ENCODE data around the gene POLR1A. TPM values are rescaled to one million over a fixed set of nuclear protein-coding genes. Genes with fewer than 3 reads are reported as not detected.

The POLR1A gene
- total and polyA plus RNA-seq, 2 of the 13 experiments (the other 11 are each of a cell fraction or from before 2014, with no cell fraction given), result 7.2 to 39.9 TPM

GRCh38 chr2:85995648-85996529, 109.8 kb downstream of the POLR1A start (continued):
- TF ChIP-seq SNAPC4 (CRISPR knock-in tag; IDR thresholded peaks at IDR 0.05), result no peak

DNA sequence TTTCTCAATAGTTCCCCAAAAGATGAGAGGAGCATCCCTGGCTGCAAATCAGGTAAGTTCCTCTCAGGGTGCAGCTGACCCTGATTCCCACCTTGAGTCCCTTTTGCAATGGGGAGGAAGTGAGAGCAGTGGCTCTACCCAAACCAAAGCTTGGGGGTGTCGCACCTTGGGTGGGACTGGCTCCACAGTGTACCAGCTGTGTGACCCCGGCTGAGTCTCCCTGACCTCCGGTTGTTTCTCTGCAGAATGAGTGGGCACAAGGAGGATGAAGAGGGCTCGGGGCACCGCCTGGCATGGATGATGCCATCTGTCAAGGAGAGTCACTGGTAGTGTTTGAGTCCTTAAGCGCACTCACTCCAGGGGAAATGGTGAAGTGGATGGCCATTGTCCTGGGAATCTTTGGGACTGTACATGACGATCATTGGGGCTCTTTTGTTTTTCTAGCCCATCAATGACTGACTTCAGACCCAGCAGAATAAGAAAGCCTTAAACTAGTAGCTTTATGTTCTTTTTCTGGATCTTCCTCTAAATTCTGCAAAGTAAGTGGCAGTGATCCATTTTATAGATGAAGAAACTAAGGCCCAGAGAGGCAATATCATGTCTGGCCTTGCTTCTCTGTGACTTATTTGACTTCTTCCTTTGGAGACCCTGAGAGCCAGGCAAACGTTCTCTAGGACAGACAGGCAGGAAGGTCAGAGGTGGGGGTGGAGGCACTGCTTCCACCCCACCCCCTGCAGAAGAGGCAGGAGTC, 110.6 kb downstream of the POLR1A start:
- no peaks in the 10 kb centered on the region for H4K20me1 ChIP-seq (ENCODE audit: insufficient read depth, low read length)
- ChIA-PET CTCF (ENCODE audit: low intra/inter-chr PET ratio, low total read pairs) (no interaction called here), POLR2A (no interaction called here)
- peaks cover 0 to 13% of the 10 kb centered on the region in 2 experiments; a peak in 3 of 5 replicates for H3K27me3 ChIP-seq (ENCODE audit: control insufficient read depth in 1 of 2, insufficient read depth in 2 of 2, low read length in 2 of 2)
- H3K27ac ChIP-seq (ENCODE audit: extremely low read length, insufficient read depth, low read length), result no peak overlapping the region
- in situ Hi-C loops (cut with HindIII; ENCODE audit: extremely low pct_ligation_motif_present, low pct_unique_long_range_greater_than_20kb) (no loop called here), intact Hi-C loops (cut with micrococcal nuclease; ENCODE audit: unreplicated experiment) (no loop called here)
- H3K79me2 ChIP-seq (ENCODE audit: insufficient read depth, low read length), result no peaks in the 10 kb centered on the region
- FAIRE-seq (no peak), ATAC-seq (no peak), DNase-seq (ENCODE audit: low spot score) (no peak)
- no peak overlapping the region for H3K4me3 ChIP-seq (replicated peaks in 1 of 3; ENCODE audit: insufficient read depth in 1 of 3, low read depth in 2 of 3, low read length in 3 of 3)
- no TSS peak for BruUV-seq (replicated peaks)
- no peak overlapping the region for H3K4me2 ChIP-seq (ENCODE audit: low read depth, low read length)
- H3K4me1 ChIP-seq (ENCODE audit: insufficient read depth, low read length), result no peaks in the 10 kb centered on the region
- WGBS (ENCODE audit: low lambda C conversion rate), result 42% methylated on average over 8 of the region's 8 CpGs
- no peaks in the 10 kb centered on the region for H3K9me3 ChIP-seq (ENCODE audit: low read length)
- H3K36me3 ChIP-seq (replicated peaks in 1 of 2; ENCODE audit: control insufficient read depth in 1 of 2, insufficient read depth in 2 of 2, low read length in 2 of 2), result no peaks in the 10 kb centered on the region
- H3K9ac ChIP-seq (ENCODE audit: insufficient read depth, low read depth, low read length), result no peak overlapping the region
- no peak overlapping the region for H2AFZ ChIP-seq (ENCODE audit: low read length)
- TF ChIP-seq MBNL3 (CRISPR knock-in tag; conservative IDR thresholded peaks at IDR 0.05) (no peak), NR2F6 (IDR thresholded peaks at IDR 0.05) (no peak), NR2F6 (CRISPR knock-in tag; IDR thresholded peaks at IDR 0.05) (no peak), GABPA (IDR thresholded peaks at IDR 0.05; ENCODE audit: low read depth, low read length) (no peak), GABPA (CRISPR knock-in tag; IDR thresholded peaks at IDR 0.05; ENCODE audit: low read depth) (no peak), ZNF570 (CRISPR knock-in tag; IDR thresholded peaks at IDR 0.05; ENCODE audit: borderline replicate concordance) (no peak), ZNF720 (CRISPR knock-in tag; IDR thresholded peaks at IDR 0.05) (no peak)
- TF ChIP-seq, protein P1, sequence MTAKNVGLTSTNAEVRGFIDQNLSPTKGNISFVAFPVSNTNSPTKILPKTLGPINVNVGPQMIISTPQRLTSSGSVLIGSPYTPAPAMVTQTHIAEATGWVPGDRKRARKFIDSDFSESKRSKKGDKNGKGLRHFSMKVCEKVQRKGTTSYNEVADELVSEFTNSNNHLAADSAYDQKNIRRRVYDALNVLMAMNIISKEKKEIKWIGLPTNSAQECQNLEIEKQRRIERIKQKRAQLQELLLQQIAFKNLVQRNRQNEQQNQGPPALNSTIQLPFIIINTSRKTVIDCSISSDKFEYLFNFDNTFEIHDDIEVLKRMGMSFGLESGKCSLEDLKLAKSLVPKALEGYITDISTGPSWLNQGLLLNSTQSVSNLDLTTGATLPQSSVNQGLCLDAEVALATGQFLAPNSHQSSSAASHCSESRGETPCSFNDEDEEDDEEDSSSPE (CRISPR knock-in tag; IDR thresholded peaks at IDR 0.05), result no peak
- TF ChIP-seq, protein P2, sequence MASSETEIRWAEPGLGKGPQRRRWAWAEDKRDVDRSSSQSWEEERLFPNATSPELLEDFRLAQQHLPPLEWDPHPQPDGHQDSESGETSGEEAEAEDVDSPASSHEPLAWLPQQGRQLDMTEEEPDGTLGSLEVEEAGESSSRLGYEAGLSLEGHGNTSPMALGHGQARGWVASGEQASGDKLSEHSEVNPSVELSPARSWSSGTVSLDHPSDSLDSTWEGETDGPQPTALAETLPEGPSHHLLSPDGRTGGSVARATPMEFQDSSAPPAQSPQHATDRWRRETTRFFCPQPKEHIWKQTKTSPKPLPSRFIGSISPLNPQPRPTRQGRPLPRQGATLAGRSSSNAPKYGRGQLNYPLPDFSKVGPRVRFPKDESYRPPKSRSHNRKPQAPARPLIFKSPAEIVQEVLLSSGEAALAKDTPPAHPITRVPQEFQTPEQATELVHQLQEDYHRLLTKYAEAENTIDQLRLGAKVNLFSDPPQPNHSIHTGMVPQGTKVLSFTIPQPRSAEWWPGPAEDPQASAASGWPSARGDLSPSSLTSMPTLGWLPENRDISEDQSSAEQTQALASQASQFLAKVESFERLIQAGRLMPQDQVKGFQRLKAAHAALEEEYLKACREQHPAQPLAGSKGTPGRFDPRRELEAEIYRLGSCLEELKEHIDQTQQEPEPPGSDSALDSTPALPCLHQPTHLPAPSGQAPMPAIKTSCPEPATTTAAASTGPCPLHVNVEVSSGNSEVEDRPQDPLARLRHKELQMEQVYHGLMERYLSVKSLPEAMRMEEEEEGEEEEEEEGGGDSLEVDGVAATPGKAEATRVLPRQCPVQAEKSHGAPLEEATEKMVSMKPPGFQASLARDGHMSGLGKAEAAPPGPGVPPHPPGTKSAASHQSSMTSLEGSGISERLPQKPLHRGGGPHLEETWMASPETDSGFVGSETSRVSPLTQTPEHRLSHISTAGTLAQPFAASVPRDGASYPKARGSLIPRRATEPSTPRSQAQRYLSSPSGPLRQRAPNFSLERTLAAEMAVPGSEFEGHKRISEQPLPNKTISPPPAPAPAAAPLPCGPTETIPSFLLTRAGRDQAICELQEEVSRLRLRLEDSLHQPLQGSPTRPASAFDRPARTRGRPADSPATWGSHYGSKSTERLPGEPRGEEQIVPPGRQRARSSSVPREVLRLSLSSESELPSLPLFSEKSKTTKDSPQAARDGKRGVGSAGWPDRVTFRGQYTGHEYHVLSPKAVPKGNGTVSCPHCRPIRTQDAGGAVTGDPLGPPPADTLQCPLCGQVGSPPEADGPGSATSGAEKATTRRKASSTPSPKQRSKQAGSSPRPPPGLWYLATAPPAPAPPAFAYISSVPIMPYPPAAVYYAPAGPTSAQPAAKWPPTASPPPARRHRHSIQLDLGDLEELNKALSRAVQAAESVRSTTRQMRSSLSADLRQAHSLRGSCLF (CRISPR knock-in tag; IDR thresholded peaks at IDR 0.05; ENCODE audit: borderline replicate concordance), result no peak
